ENCODE data around the gene C1QTNF8.

Gene C1QTNF8

DNA sequence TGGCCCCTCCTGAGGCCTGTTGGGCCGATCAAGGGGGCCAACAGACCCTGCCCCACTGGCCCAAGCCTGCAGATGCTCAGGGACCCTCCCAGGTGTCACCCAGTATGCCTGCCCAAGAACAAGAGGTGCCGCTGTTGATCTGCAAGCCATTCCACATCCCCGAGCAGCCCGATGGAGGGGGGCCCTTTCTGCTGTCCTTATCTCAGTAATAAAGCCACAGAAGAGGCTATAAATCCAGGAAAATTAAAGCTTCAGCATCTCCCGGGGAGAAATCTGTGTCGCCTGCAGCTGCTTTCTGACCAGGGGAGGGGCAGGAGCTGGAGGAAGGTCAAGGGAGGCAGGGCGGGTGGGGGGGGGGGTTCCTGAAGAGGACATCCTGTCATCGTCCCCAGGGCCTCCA lies 45.1 kb upstream of the C1QTNF8 start:
- Histone ChIP-seq H3K79me2 (ENCODE audit: insufficient read depth, low read length) (no peaks in the 10 kb centered on the region), H3K4me2 (ENCODE audit: insufficient read depth, low read length) (no peak overlapping the region), H3K9ac (ENCODE audit: low read depth, low read length) (no peak overlapping the region), H3K4me1 (ENCODE audit: insufficient read depth, low read length) (no peaks in the 10 kb centered on the region), H3K9me3 (ENCODE audit: insufficient read depth, low read length, severe bottlenecking) (no peaks in the 10 kb centered on the region), H3K36me3 (ENCODE audit: insufficient read depth, low read length) (no peaks in the 10 kb centered on the region), H3K27me3 (ENCODE audit: insufficient read depth, low read length, poor library complexity) (no peaks in the 10 kb centered on the region), H4K20me1 (ENCODE audit: insufficient read depth, low read length) (no peaks in the 10 kb centered on the region), H3K27ac (ENCODE audit: low read length) (no peak overlapping the region), H3K4me3 (ENCODE audit: low read depth in 1 of 2, low read length in 2 of 2) (no peak overlapping the region), H2AFZ (ENCODE audit: low read depth, low read length) (no peak overlapping the region)
- TF ChIP-seq, protein P1, sequence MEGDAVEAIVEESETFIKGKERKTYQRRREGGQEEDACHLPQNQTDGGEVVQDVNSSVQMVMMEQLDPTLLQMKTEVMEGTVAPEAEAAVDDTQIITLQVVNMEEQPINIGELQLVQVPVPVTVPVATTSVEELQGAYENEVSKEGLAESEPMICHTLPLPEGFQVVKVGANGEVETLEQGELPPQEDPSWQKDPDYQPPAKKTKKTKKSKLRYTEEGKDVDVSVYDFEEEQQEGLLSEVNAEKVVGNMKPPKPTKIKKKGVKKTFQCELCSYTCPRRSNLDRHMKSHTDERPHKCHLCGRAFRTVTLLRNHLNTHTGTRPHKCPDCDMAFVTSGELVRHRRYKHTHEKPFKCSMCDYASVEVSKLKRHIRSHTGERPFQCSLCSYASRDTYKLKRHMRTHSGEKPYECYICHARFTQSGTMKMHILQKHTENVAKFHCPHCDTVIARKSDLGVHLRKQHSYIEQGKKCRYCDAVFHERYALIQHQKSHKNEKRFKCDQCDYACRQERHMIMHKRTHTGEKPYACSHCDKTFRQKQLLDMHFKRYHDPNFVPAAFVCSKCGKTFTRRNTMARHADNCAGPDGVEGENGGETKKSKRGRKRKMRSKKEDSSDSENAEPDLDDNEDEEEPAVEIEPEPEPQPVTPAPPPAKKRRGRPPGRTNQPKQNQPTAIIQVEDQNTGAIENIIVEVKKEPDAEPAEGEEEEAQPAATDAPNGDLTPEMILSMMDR (IDR thresholded peaks at IDR 0.05; ENCODE audit: borderline replicate concordance, extremely low read depth, low read length, poor library complexity, severe bottlenecking), result no peak
- TF ChIP-seq EZH2 (IDR thresholded peaks at IDR 0.05; ENCODE audit: borderline replicate concordance, low read depth, low read length, severe bottlenecking), result no peak
- ATAC-seq (ENCODE audit: insufficient read depth, low read depth), result no peak
- no peak for DNase-seq

DNA sequence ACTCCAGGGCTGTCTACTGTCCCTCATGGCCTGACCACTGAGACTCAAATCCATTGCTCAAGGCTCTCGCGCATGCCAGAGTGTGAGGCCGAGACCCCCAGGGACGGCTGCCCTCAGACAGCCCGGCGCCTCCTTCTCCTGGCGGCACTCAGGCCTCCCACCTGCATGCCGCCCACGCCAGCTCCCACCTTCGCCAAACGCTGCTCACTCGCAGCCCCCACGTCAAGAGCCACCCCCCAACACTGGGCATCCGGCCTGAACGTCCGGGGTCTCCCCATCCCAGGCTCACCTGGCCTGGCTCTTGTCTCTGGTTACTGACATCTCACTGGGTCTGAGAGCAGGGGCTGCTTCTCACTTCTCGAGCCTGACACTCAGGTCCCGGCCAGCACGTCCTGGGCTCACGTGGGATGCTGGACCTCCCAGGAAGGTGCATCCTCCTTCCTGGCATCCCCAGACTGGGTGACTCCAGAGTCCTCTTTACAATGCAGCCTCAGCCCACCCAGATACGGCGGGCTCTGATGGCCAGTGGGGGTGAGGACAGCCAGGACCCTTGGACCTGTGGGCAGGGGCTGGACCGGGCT lies 44.6 kb upstream of the C1QTNF8 start:
- Histone ChIP-seq H2AFZ (ENCODE audit: low read depth, low read length) (no peak overlapping the region), H3K36me3 (ENCODE audit: insufficient read depth, low read length) (no peaks in the 10 kb centered on the region), H3K9me3 (ENCODE audit: insufficient read depth, low read length, severe bottlenecking) (no peaks in the 10 kb centered on the region), H3K27ac (ENCODE audit: low read length) (no peak overlapping the region), H3K4me2 (ENCODE audit: insufficient read depth, low read length) (no peak overlapping the region), H3K9ac (ENCODE audit: low read depth, low read length) (no peak overlapping the region), H3K79me2 (ENCODE audit: insufficient read depth, low read length) (no peaks in the 10 kb centered on the region), H3K4me3 (ENCODE audit: low read depth in 1 of 2, low read length in 2 of 2) (no peak overlapping the region), H3K4me1 (ENCODE audit: insufficient read depth, low read length) (no peaks in the 10 kb centered on the region), H4K20me1 (ENCODE audit: insufficient read depth, low read length) (no peaks in the 10 kb centered on the region), H3K27me3 (ENCODE audit: insufficient read depth, low read length, poor library complexity) (no peaks in the 10 kb centered on the region)
- TF ChIP-seq, protein P1 (IDR thresholded peaks at IDR 0.05; ENCODE audit: borderline replicate concordance, extremely low read depth, low read length, poor library complexity, severe bottlenecking), result no peak
- no peak for TF ChIP-seq EZH2 (IDR thresholded peaks at IDR 0.05; ENCODE audit: borderline replicate concordance, low read depth, low read length, severe bottlenecking)
- ATAC-seq (ENCODE audit: insufficient read depth, low read depth) (no peak), DNase-seq (no peak)

DNA sequence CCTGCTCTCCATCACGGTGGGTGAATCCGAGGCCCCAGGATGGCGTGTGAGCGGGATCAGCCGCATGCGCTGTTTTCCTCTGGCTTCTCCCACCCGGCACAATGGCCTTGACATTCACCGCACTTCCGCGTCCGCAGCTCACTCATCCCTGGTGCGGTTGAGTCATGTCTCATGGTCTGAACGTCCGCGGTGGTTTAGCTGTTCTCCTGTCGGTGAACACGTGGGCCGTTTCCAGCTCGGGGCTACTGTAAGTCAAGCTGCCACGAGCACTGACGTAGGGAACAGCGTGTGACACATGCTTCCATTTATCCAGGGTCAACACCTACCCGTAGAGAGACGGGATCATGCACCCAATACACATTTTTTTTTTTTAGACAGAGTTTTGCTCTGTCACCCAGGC lies 41.6 kb upstream of the C1QTNF8 start:
- TF ChIP-seq, protein P1 (IDR thresholded peaks at IDR 0.05; ENCODE audit: borderline replicate concordance, extremely low read depth, low read length, poor library complexity, severe bottlenecking), result no peak
- no peak for TF ChIP-seq EZH2 (IDR thresholded peaks at IDR 0.05; ENCODE audit: borderline replicate concordance, low read depth, low read length, severe bottlenecking)
- Histone ChIP-seq H3K79me2 (ENCODE audit: insufficient read depth, low read length) (no peaks in the 10 kb centered on the region), H3K4me1 (ENCODE audit: insufficient read depth, low read length) (no peaks in the 10 kb centered on the region), H3K4me2 (ENCODE audit: insufficient read depth, low read length) (no peak overlapping the region), H3K9ac (ENCODE audit: low read depth, low read length) (no peak overlapping the region), H2AFZ (ENCODE audit: low read depth, low read length) (no peak overlapping the region), H3K27ac (ENCODE audit: low read length) (no peak overlapping the region), H3K4me3 (ENCODE audit: low read depth in 1 of 2, low read length in 2 of 2) (no peak overlapping the region), H3K36me3 (ENCODE audit: insufficient read depth, low read length) (no peaks in the 10 kb centered on the region), H4K20me1 (ENCODE audit: insufficient read depth, low read length) (no peaks in the 10 kb centered on the region), H3K27me3 (ENCODE audit: insufficient read depth, low read length, poor library complexity) (no peaks in the 10 kb centered on the region), H3K9me3 (ENCODE audit: insufficient read depth, low read length, severe bottlenecking) (no peaks in the 10 kb centered on the region)
- DNase-seq (no peak), ATAC-seq (ENCODE audit: insufficient read depth, low read depth) (no peak)

DNA sequence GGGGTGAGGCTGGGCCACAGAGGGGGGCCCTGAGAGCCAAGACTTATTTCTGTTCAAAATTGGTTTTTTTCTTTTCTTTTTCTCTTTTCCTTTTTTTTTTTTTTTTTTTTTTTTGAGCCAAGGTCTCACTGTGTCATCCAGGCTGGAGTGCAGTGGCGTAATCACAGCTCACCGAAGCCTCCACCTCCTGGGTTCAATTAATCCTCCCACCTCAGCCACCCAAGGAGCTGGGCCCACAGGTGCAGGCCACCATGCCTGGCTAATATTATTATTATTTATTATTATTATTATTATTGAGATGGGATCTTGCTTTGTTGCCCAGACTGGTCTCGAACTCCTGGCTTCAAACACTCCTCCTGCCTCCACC lies 39.4 kb upstream of the C1QTNF8 start:
- Histone ChIP-seq H3K9ac (ENCODE audit: low read depth, low read length) (no peak overlapping the region), H3K4me3 (ENCODE audit: low read depth in 1 of 2, low read length in 2 of 2) (no peak overlapping the region), H3K27ac (ENCODE audit: low read length) (no peak overlapping the region), H3K4me2 (ENCODE audit: insufficient read depth, low read length) (no peak overlapping the region), H3K9me3 (ENCODE audit: insufficient read depth, low read length, severe bottlenecking) (no peaks in the 10 kb centered on the region), H4K20me1 (ENCODE audit: insufficient read depth, low read length) (no peaks in the 10 kb centered on the region), H3K4me1 (ENCODE audit: insufficient read depth, low read length) (no peaks in the 10 kb centered on the region), H2AFZ (ENCODE audit: low read depth, low read length) (no peak overlapping the region), H3K79me2 (ENCODE audit: insufficient read depth, low read length) (no peaks in the 10 kb centered on the region), H3K36me3 (ENCODE audit: insufficient read depth, low read length) (no peaks in the 10 kb centered on the region), H3K27me3 (ENCODE audit: insufficient read depth, low read length, poor library complexity) (no peaks in the 10 kb centered on the region)
- no peak for ATAC-seq (ENCODE audit: insufficient read depth, low read depth)
- DNase-seq, result no peak
- TF ChIP-seq, protein P1 (IDR thresholded peaks at IDR 0.05; ENCODE audit: borderline replicate concordance, extremely low read depth, low read length, poor library complexity, severe bottlenecking), result no peak
- no peak for TF ChIP-seq EZH2 (IDR thresholded peaks at IDR 0.05; ENCODE audit: borderline replicate concordance, low read depth, low read length, severe bottlenecking)

Data from DND-41 (cell line).